Fibroblast of the aortic adventitia (primary cell): Measurements from ENCODE around the gene TXNDC9. TPM values are rescaled to one million over a fixed set of nuclear protein-coding genes. Genes with fewer than 3 reads are reported as not detected.
"Not testable (repeated sequence)": the region's sequence is repeated elsewhere in the genome, so short reads cannot be mapped to it uniquely, and the experiment has no call there.

Source experiments
- DNase-seq: peaks from one replicate; pipeline ENCODE4 v3.0.0-alpha.2; 2010; ENCODE audit warnings: low read depth
- H3K4me3 ChIP-seq: 2 replicates; pipeline ENCODE4 v1.5.1; 2011; ENCODE audit warnings: low read depth, mild to moderate bottlenecking, control low read depth, low read length, moderate library complexity
- total RNA-seq: library from RNA; depleted of rRNA; stranded (reverse); fragments of >200 nt; gene quantifications from 2 replicates; pipeline ENCODE4 v1.2.3, GENCODE V29; 2012; ENCODE audit warnings: low replicate concordance
- TF ChIP-seq, protein P1 (sequence below): IDR thresholded peaks from 2 replicates; pipeline ENCODE4 v1.5.1; 2011; ENCODE audit warnings: mild to moderate bottlenecking, low read length, control low read depth, inconsistent platforms; ENCODE audit not compliant: insufficient read depth

The TXNDC9 gene
- total RNA-seq, 1 donor: 88.0 TPM

DNA sequence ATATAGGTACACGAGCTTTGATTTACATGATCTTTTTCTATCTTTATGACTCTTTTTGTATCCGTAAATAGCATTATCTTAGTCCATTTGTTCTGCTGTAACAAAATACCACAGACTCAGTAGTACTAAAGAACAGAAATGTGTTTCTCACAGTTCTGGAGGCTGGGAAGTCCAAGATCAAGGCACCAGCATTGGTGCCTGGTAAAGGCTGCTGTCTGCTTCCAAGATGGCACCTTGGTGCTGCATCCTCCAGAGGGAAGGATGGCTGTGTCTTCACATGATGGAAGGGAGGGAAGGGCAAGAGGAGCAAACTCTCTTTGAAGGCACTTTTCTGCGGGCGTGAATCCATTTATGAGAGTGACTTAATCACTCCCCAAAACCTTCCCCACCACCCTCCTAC lies 37.0 kb upstream of the TXNDC9 start:
- H3K4me3 ChIP-seq: no peak overlapping the region
- DNase-seq: no peak
- TF ChIP-seq, protein P1, sequence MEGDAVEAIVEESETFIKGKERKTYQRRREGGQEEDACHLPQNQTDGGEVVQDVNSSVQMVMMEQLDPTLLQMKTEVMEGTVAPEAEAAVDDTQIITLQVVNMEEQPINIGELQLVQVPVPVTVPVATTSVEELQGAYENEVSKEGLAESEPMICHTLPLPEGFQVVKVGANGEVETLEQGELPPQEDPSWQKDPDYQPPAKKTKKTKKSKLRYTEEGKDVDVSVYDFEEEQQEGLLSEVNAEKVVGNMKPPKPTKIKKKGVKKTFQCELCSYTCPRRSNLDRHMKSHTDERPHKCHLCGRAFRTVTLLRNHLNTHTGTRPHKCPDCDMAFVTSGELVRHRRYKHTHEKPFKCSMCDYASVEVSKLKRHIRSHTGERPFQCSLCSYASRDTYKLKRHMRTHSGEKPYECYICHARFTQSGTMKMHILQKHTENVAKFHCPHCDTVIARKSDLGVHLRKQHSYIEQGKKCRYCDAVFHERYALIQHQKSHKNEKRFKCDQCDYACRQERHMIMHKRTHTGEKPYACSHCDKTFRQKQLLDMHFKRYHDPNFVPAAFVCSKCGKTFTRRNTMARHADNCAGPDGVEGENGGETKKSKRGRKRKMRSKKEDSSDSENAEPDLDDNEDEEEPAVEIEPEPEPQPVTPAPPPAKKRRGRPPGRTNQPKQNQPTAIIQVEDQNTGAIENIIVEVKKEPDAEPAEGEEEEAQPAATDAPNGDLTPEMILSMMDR: no peak

DNA sequence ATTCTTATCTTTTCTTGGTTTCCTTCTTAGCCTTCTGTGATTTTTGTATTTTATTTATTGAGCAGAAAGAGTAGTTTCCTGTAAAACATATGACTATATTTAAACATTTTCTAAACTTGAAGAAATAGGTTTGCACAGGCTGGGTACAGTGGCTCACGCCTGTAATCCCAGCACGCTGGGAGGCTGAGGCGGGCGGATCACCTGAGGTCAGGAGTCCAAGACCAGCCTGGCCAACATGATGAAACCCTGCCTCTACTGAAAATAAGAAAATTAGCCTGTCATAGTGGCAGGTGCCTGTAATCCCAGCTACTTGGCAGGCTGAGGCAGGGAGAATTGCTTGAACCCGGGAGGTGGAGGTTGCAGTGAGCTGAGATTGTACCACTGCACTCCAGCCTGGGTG lies 32.7 kb upstream of the TXNDC9 start:
- not testable (repeated sequence) for H3K4me3 ChIP-seq, DNase-seq

DNA sequence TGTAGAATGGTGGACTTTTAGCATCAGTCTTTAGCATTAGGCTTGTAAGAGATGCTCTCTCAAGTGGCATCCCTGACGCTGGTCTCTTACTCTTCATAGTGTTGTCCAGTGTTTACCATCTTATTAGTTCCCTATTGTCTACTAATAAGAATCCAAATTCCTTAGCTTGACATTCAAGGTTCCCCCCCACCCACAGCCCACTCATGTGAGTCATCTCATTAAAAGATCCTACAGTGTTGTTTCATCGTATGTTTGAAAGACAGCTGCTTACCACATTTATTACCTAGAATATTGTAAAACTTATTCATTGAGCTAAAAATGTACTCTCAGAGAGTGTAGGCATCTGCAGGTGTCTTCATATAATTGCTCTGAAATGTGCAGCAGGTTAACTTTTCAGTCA lies 29.5 kb upstream of the TXNDC9 start:
- no peak for DNase-seq
- TF ChIP-seq, protein P1: no peak
- no peak overlapping the region for H3K4me3 ChIP-seq

DNA sequence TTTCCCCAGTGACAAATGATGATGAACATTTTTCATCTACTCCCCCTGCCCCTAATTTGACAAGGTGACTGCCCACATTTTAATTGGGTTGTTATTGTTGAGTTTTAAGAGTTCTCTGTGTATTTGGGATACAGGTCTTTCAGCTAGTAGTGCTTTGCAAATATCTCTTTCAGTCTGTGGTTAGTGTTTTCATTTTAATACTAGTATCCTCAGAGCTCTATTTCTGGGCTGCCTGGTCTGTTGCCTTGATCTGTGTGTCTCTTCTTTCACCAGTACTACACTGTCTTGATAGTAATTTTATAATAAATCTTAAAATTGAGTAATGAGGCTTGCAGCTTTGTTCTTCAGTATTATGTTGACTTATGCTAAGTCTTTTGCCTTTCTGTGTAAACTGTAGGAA lies 20.7 kb upstream of the TXNDC9 start:
- no peak for DNase-seq

GRCh38 chr2:99354825-99355224 lies 18.7 kb upstream of the TXNDC9 start:
- not testable (repeated sequence) for DNase-seq, H3K4me3 ChIP-seq

More for the DNA sequence above, 20.7 kb upstream of the TXNDC9 start:
- TF ChIP-seq, protein P1: no peak
- no peak overlapping the region for H3K4me3 ChIP-seq

DNA sequence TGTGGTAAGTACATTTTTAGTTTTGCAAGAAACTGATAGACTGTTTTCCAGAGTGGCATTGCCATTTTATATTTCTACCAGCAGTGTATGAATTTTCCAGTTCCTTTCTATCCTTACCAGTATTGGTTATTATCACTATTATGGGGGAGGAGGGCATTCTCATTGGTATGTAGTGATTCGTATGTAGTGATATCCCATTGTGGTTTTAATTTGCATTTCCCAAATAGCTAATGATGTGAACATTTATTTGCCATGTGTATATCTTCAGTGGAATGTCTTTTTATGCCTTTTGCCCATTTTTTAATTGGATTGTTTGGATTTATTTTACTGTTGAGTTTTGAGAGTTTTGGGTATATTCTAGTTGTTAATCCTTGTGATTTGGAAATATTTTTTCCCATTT lies 17.9 kb upstream of the TXNDC9 start:
- H3K4me3 ChIP-seq: no peak overlapping the region
- TF ChIP-seq, protein P1: no peak
- peak; percentile 31 for DNase-seq

- H3K4me3 ChIP-seq: no peak overlapping the region
- DNase-seq: no peak
- TF ChIP-seq, protein P1: no peak
Observed at GRCh38 chr2:99350194-99350593, 14.1 kb upstream of the TXNDC9 start.

GRCh38 chr2:99348173-99348572 lies 12.0 kb upstream of the TXNDC9 start:
- no peak for DNase-seq
- no peak overlapping the region for H3K4me3 ChIP-seq
- TF ChIP-seq, protein P1: no peak
